ENCODE measurements around the gene CDHR1.

GRCh38 chr10:84193327-84193726 is 1.0 kb upstream of the CDHR1 start:
- TF ChIP-seq EZH2 (IDR thresholded peaks at IDR 0.05; ENCODE audit: borderline replicate concordance, low read length) (no peak), CTCF (conservative IDR thresholded peaks at IDR 0.05 in 1 of 2, IDR thresholded peaks at IDR 0.05 in 1 of 2; ENCODE audit: extremely low read depth in 1 of 2, insufficient read depth in 1 of 2, low read depth in 1 of 2, low read length in 2 of 2) (no peak)
